ENCODE measurements around the gene GDAP2.

DNA sequence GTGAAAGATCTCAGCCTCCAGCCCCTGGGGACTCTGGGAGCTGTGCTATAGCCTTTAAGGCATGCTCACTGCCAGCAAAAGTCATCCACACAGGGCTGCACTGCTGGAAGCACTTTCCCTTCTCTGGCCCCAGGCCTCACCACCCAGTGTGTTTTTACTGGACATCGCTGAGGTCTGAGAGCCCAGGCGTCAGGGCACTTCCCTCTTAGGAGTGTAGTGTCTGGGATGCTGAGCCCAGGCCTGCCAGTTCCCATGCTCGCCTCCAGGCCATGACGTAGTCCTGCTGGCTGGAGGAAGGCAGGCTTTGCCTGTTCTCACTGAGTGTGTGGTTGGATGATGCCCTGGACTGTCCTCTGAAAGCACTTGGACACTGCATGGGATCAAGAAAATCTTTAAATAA lies 101.2 kb downstream of the GDAP2 start:
- TF ChIP-seq, protein P1, sequence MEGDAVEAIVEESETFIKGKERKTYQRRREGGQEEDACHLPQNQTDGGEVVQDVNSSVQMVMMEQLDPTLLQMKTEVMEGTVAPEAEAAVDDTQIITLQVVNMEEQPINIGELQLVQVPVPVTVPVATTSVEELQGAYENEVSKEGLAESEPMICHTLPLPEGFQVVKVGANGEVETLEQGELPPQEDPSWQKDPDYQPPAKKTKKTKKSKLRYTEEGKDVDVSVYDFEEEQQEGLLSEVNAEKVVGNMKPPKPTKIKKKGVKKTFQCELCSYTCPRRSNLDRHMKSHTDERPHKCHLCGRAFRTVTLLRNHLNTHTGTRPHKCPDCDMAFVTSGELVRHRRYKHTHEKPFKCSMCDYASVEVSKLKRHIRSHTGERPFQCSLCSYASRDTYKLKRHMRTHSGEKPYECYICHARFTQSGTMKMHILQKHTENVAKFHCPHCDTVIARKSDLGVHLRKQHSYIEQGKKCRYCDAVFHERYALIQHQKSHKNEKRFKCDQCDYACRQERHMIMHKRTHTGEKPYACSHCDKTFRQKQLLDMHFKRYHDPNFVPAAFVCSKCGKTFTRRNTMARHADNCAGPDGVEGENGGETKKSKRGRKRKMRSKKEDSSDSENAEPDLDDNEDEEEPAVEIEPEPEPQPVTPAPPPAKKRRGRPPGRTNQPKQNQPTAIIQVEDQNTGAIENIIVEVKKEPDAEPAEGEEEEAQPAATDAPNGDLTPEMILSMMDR (IDR thresholded peaks at IDR 0.05; ENCODE audit: low read length): no peak
- TF ChIP-seq EZH2 (IDR thresholded peaks at IDR 0.05; ENCODE audit: borderline replicate concordance, low read length): no peak
